H1 (cell line): ENCODE measurements around the gene CTNND2. TPM values are rescaled to one million over a fixed set of nuclear protein-coding genes. Genes with fewer than 3 reads are reported as not detected.

Experiments
- E2F6 ChIP-seq: IDR thresholded peaks from 2 replicates; pipeline ENCODE4 v1.6.1; 2012; ENCODE audit warnings: inconsistent platforms
- HDAC6 ChIP-seq: IDR thresholded peaks from one replicate; pipeline ENCODE4 v1.7.1; 2012; ENCODE audit warnings: low read depth, mild to moderate bottlenecking, inconsistent platforms, low read length, moderate library complexity
- JUN ChIP-seq: IDR thresholded peaks from 2 replicates; pipeline ENCODE4 v1.6.1; 2011; ENCODE audit warnings: low read depth, mild to moderate bottlenecking, improper control_type of control experiment, low read length
- KDM1A ChIP-seq: fragments of 200-600, 300-600 bp; sonication (generic); IDR thresholded peaks from 2 replicates; pipeline ENCODE4 v1.7.1; 2016; ENCODE audit warnings: mild to moderate bottlenecking, low read length, borderline replicate concordance
- KDM5A ChIP-seq: fragments of 200-600 bp; IDR thresholded peaks from 2 replicates; pipeline ENCODE4 v1.7.1; 2012; ENCODE audit warnings: mild to moderate bottlenecking, low read length, inconsistent platforms, mixed read lengths
- POLR2AphosphoS5 ChIP-seq: IDR thresholded peaks from 2 replicates; pipeline ENCODE4 v1.6.1; 2011; ENCODE audit warnings: low read depth, low read length
- SIRT6 ChIP-seq: IDR thresholded peaks from one replicate; pipeline ENCODE4 v1.7.1; 2012; ENCODE audit warnings: low read length, inconsistent platforms
- SP1 ChIP-seq: IDR thresholded peaks from 2 replicates; pipeline ENCODE4 v1.6.1; 2011; ENCODE audit warnings: low read depth, low read length
- polyA plus RNA-seq, 7 experiments: library from polyadenylated mRNA; depleted of rRNA in 3 of 7; stranded (reverse) in 5 of 7; unstranded in 2 of 7; fragments of >200 nt in 5 of 7; fragments of 200-250 nt in 2 of 7; gene quantifications; 1 replicate in 5 of 7; 2 replicates in 1 of 7; 4 replicates in 1 of 7; pipeline versions ENCODE4 v1.2.1 to v1.2.3, GENCODE V29; 2011 to 2013; ENCODE audit warnings: missing spikeins in 2 of 7, mixed read lengths in 2 of 7
- total RNA-seq: library from RNA; stranded (reverse); fragmentation: NEBNext Ultra II Directional; extraction: Animal tissue kit (Norgen Biotek cat#: 25700); gene quantifications from 2 replicates; pipeline ENCODE4 v1.2.1, GENCODE V29; 2021

The CTNND2 gene
- total and polyA plus RNA-seq, 2 of the 8 experiments (the other 6 are each of a cell fraction or from before 2014, with no cell fraction given) = 7.4 to 14.2 TPM

DNA sequence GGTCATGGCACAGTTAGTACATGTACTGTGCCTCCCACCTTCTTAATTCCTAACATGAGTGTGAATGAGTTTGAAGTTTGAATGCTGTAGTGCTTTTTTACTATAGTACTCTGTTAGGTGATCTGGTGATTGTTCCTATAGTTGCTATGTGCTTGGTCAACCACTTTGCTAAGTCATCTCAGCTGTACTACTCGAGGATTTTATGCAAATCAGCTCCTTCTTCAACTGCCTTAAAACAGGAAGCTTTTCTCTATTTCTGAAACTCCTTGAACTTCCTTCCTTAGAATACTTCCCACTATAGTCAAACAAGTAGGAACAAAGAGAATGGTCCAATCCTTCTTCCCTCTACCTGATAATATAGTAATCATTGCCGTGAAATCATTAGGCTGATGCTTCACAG, 219.6 kb downstream of the CTNND2 start (continued):
- TF ChIP-seq SIRT6 (no peak), JUN (no peak), POLR2AphosphoS5 (no peak), HDAC6 (no peak), E2F6 (no peak), SP1 (no peak), KDM1A (no peak), KDM5A (no peak)
